NCI-H748 treated with DMSO at 0.1 percent for 48 hours (cell line): ENCODE results near the gene TIPARP.
A peak's percentile ranks its signal among the peaks of the same experiment; 100 is the strongest.
"Not testable (repeated sequence)": the region's sequence is repeated elsewhere in the genome, so short reads cannot be mapped to it uniquely, and the experiment has no call there.

Experiments
- DNase-seq: peaks from one replicate; lab custom pipeline; 2025; lab: John Stamatoyannopoulos, UW

TIPARP gene

GRCh38 chr3:156710429-156710828 lies 36.0 kb downstream of the TIPARP start:
- DNase-seq = no peak

- no peak for DNase-seq
Observed at GRCh38 chr3:156711113-156711512, 36.7 kb downstream of the TIPARP start.

GRCh38 chr3:156711944-156712343 lies 37.6 kb downstream of the TIPARP start:
- not testable (repeated sequence) for DNase-seq

- DNase-seq = no peak
Observed at GRCh38 chr3:156716105-156716862, 41.9 kb downstream of the TIPARP start.

- no peak for DNase-seq
Observed at GRCh38 chr3:156718622-156719306, 44.4 kb downstream of the TIPARP start.

- no peak for DNase-seq
Observed at GRCh38 chr3:156720826-156721225, 46.4 kb downstream of the TIPARP start.

- DNase-seq = no peak
Observed at GRCh38 chr3:156721687-156722618, 47.6 kb downstream of the TIPARP start.

- no peak for DNase-seq
Observed at GRCh38 chr3:156723182-156723619, 48.8 kb downstream of the TIPARP start.

GRCh38 chr3:156725682-156726081 lies 51.3 kb downstream of the TIPARP start:
- DNase-seq = peak; percentile 90

GRCh38 chr3:156726456-156726855 lies 52.1 kb downstream of the TIPARP start:
- no peak for DNase-seq

GRCh38 chr3:156727519-156728205 lies 53.3 kb downstream of the TIPARP start:
- no peak for DNase-seq

GRCh38 chr3:156728267-156728985 lies 54.0 kb downstream of the TIPARP start:
- DNase-seq = peak; percentile 89

GRCh38 chr3:156729460-156730179 lies 55.2 kb downstream of the TIPARP start:
- DNase-seq = no peak

- no peak for DNase-seq
Observed at GRCh38 chr3:156731813-156732212, 57.4 kb downstream of the TIPARP start.

- no peak for DNase-seq
Observed at GRCh38 chr3:156732261-156732660, 57.9 kb downstream of the TIPARP start.

GRCh38 chr3:156732715-156733421 lies 58.5 kb downstream of the TIPARP start:
- no peak for DNase-seq

GRCh38 chr3:156734661-156735060 lies 60.3 kb downstream of the TIPARP start:
- not testable (repeated sequence) for DNase-seq

- no peak for DNase-seq
Observed at GRCh38 chr3:156735471-156735870, 61.1 kb downstream of the TIPARP start.

GRCh38 chr3:156737049-156737448 lies 62.7 kb downstream of the TIPARP start:
- DNase-seq = not testable (repeated sequence)

GRCh38 chr3:156738251-156738650 lies 63.9 kb downstream of the TIPARP start:
- no peak for DNase-seq
